Ureter (tissue), 1 donor: ENCODE results near the gene DHRS7. TPM values are rescaled to one million over a fixed set of nuclear protein-coding genes. Genes with fewer than 3 reads are reported as not detected.

Source experiments
- DNase-seq: peaks from one replicate; pipeline ENCODE4 v3.0.0-alpha.2; 2020; ENCODE audit warnings: low spot score
- total RNA-seq: library from RNA; stranded (reverse); gene quantifications from one replicate; pipeline ENCODE4 v1.2.4, GENCODE V29; 2023
- donor health status: DM: yes; HTN: yes; CAD: no.

Gene DHRS7
- total RNA-seq = 59.6 TPM

GRCh38 chr14:60164712-60165546 lies at the start of gene DHRS7:
Gene DHRS7, minus strand, starts transcription at chr14:60165398. Its CDS starts 89 bp downstream, at chr14:60165309.
- peak; percentile 83 for DNase-seq

- DNase-seq = no peak
Measured at GRCh38 chr14:60214415-60215126, 49.4 kb upstream of the DHRS7 start.

- no peak for DNase-seq
Measured at GRCh38 chr14:60214003-60214402, 48.8 kb upstream of the DHRS7 start.

- no peak for DNase-seq
Measured at GRCh38 chr14:60212503-60213371, 47.5 kb upstream of the DHRS7 start.

- no peak for DNase-seq
Measured at GRCh38 chr14:60211153-60211552, 46.0 kb upstream of the DHRS7 start.

- DNase-seq = no peak
Measured at GRCh38 chr14:60210703-60211102, 45.5 kb upstream of the DHRS7 start.

GRCh38 chr14:60206837-60207533 lies 41.8 kb upstream of the DHRS7 start:
- no peak for DNase-seq

GRCh38 chr14:60206249-60206670 lies 41.1 kb upstream of the DHRS7 start:
- DNase-seq = no peak

GRCh38 chr14:60204843-60205774 lies 39.9 kb upstream of the DHRS7 start:
- DNase-seq = no peak

- no peak for DNase-seq
Measured at GRCh38 chr14:60204104-60204842, 39.1 kb upstream of the DHRS7 start.

GRCh38 chr14:60199321-60199720 lies 34.1 kb upstream of the DHRS7 start:
- no peak for DNase-seq

- no peak for DNase-seq
Measured at GRCh38 chr14:60197629-60198303, 32.6 kb upstream of the DHRS7 start.

- no peak for DNase-seq
Measured at GRCh38 chr14:60196291-60196690, 31.1 kb upstream of the DHRS7 start.

GRCh38 chr14:60195179-60195810 lies 30.1 kb upstream of the DHRS7 start:
- no peak for DNase-seq

GRCh38 chr14:60189923-60190840 lies 25.0 kb upstream of the DHRS7 start:
- no peak for DNase-seq

- DNase-seq = no peak
Measured at GRCh38 chr14:60188696-60189095, 23.5 kb upstream of the DHRS7 start.

- no peak for DNase-seq
Measured at GRCh38 chr14:60188115-60188514, 22.9 kb upstream of the DHRS7 start.
